Stimulated activated CD4-positive, alpha-beta T cell treated with anti-CD3 and anti-CD28 coated beads, Interleukin-15, amount 100 ng/mL, for 24 hours (primary cell): ENCODE data around the gene HMCN1.
"Not testable (repeated sequence)": the region's sequence is repeated elsewhere in the genome, so short reads cannot be mapped to it uniquely, and the experiment has no call there.

ENCODE experiments used
- DNase-seq: peaks from one replicate; pipeline ENCODE4 v3.0.0-alpha.2; 2020

HMCN1 gene

GRCh38 chr1:186211583-186211982 is 477.4 kb downstream of the HMCN1 start:
- DNase-seq, result not testable (repeated sequence)

- peak; percentile 26 for DNase-seq
Observed at GRCh38 chr1:186212568-186213224, 478.5 kb downstream of the HMCN1 start.

- no peak for DNase-seq
Observed at GRCh38 chr1:186213225-186213607, 479.0 kb downstream of the HMCN1 start.

GRCh38 chr1:186214791-186215190 is 480.6 kb downstream of the HMCN1 start:
- DNase-seq, result no peak

- no peak for DNase-seq
Observed at GRCh38 chr1:186215636-186216035, 481.4 kb downstream of the HMCN1 start.

GRCh38 chr1:186218654-186219352 is 484.6 kb downstream of the HMCN1 start:
- no peak for DNase-seq

- DNase-seq, result no peak
Observed at GRCh38 chr1:186220067-186220466, 485.9 kb downstream of the HMCN1 start.

- DNase-seq, result no peak
Observed at GRCh38 chr1:186220911-186221310, 486.7 kb downstream of the HMCN1 start.

GRCh38 chr1:186225096-186225495 is 490.9 kb downstream of the HMCN1 start:
- DNase-seq, result no peak

GRCh38 chr1:186228749-186229148 is 494.6 kb downstream of the HMCN1 start:
- DNase-seq, result no peak

- no peak for DNase-seq
Observed at GRCh38 chr1:186231861-186232436, 497.8 kb downstream of the HMCN1 start.

GRCh38 chr1:186234976-186235686 is 500.9 kb downstream of the HMCN1 start:
- DNase-seq, result no peak

- DNase-seq, result no peak
Observed at GRCh38 chr1:186235696-186236095, 501.5 kb downstream of the HMCN1 start.

GRCh38 chr1:186236921-186237320 is 502.7 kb downstream of the HMCN1 start:
- DNase-seq, result no peak

GRCh38 chr1:186239171-186239570 is 505.0 kb downstream of the HMCN1 start:
- DNase-seq, result no peak

GRCh38 chr1:186240436-186240835 is 506.2 kb downstream of the HMCN1 start:
- no peak for DNase-seq
